Measurements from ENCODE around the gene PGAP3.

PGAP3 gene

DNA sequence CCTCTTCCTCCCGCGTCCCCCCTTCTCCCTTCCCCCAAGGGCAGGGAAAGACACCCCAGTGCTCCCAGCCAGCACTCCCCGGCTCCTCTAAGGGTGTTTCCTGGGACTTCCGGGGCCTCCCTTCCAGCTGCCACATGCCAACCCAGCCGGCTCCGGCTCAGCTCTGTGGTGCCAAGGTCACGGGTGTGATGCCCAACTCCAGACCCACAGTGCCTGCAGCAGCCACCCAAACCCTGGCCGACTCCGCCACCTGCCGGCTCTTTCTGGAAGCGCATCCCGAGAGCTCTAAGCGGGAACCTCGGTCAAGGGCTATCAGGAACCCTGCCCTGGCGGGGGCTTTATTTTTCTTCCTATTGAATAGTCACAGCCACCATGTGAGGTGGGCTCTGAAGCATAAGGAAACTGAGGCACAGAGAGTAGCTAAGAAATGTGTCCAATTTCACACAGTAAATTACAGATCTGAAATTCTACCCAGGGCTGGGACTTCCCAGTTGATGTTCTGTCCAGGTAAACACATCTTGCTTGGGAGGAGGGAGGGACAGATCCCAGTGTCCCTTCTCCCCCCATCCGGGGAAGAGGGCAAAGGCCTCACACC lies 64.4 kb downstream of the PGAP3 start (continued):
- TF ChIP-seq ZNF394 (tag by site-specific recombination; IDR thresholded peaks at IDR 0.05; ENCODE audit: borderline replicate concordance) (no peak), ZNF138 (tag by site-specific recombination; IDR thresholded peaks at IDR 0.05; ENCODE audit: borderline replicate concordance) (no peak), ZNF391 (tag by site-specific recombination; IDR thresholded peaks at IDR 0.05; ENCODE audit: borderline replicate concordance, low read depth) (no peak)
- TF ChIP-seq, protein P1, sequence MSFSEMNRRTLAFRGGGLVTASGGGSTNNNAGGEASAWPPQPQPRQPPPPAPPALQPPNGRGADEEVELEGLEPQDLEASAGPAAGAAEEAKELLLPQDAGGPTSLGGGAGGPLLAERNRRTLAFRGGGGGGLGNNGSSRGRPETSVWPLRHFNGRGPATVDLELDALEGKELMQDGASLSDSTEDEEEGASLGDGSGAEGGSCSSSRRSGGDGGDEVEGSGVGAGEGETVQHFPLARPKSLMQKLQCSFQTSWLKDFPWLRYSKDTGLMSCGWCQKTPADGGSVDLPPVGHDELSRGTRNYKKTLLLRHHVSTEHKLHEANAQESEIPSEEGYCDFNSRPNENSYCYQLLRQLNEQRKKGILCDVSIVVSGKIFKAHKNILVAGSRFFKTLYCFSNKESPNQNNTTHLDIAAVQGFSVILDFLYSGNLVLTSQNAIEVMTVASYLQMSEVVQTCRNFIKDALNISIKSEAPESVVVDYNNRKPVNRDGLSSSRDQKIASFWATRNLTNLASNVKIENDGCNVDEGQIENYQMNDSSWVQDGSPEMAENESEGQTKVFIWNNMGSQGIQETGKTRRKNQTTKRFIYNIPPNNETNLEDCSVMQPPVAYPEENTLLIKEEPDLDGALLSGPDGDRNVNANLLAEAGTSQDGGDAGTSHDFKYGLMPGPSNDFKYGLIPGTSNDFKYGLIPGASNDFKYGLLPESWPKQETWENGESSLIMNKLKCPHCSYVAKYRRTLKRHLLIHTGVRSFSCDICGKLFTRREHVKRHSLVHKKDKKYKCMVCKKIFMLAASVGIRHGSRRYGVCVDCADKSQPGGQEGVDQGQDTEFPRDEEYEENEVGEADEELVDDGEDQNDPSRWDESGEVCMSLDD (tag by site-specific recombination; IDR thresholded peaks at IDR 0.05) = no peak
- TF ChIP-seq, protein P2, sequence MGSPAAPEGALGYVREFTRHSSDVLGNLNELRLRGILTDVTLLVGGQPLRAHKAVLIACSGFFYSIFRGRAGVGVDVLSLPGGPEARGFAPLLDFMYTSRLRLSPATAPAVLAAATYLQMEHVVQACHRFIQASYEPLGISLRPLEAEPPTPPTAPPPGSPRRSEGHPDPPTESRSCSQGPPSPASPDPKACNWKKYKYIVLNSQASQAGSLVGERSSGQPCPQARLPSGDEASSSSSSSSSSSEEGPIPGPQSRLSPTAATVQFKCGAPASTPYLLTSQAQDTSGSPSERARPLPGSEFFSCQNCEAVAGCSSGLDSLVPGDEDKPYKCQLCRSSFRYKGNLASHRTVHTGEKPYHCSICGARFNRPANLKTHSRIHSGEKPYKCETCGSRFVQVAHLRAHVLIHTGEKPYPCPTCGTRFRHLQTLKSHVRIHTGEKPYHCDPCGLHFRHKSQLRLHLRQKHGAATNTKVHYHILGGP (tag by site-specific recombination; IDR thresholded peaks at IDR 0.05) = no peak

DNA sequence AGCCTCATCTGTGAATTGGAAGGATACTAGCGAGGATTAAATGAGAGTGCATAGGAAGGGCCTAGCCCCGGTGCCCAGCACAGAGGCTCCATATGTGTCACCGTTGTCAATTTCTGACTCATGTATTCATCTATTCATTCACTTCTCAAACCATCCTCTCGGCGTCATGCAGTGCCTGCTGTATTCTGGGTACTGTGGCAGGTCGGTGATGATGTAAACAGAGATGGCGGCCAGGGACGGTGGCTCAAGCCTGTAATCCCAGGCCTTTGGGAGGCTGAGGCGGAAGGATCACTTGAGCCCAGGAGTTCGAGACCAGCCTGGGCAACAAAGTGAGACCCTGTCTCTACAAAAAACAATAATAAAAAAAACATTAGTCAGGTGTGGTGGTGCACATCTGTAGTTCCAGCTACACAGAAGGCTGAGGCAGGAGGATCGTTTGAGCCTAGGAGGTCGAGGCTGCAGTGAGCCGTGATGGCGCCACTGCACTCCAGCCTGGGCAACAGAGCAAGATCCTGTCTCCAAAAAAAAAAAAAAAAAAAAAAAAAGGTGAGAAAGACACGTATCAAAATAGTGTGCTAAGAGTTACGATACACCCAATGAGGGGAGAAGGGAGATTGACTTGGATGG lies 65.4 kb downstream of the PGAP3 start:
- no peak overlapping the region for H3K4me3 ChIP-seq (ENCODE audit: low read depth, low read length)
- ChIA-PET POLR2A (interaction anchor here (1.3 kb wide), 1 partner anchor 11 kb away, joined by 7 read pairs; no protein-coding TSS in a partner anchor), CTCF (interaction anchor here (0.5 to 11.8 kb wide), 65 partner anchors 11 to 818 kb away, joined by 3 to 475 read pairs (median 6); partner anchors contain the start of genes ERBB2, MIEN1, NEUROD2 and PNMT)
- H3K27ac ChIP-seq (ENCODE audit: extremely low read depth, low read depth, low read length) = no peak overlapping the region
- H3K4me1 ChIP-seq (ENCODE audit: control insufficient read depth, insufficient read depth, low read length) = peaks cover 4% of the 10 kb centered on the region
- TF ChIP-seq SETDB1 (IDR thresholded peaks at IDR 0.05; ENCODE audit: insufficient read length, low read length) = peak; percentile 10
- TF ChIP-seq ZNF366 (tag by site-specific recombination; conservative IDR thresholded peaks at IDR 0.05) = 0 out of 2 replicates have a peak, but pooled peaks have one; percentile 33
- no peak for TF ChIP-seq ZNF324 (tag by site-specific recombination; IDR thresholded peaks at IDR 0.05)
- no peak for TF ChIP-seq ZNF558 (tag by site-specific recombination; IDR thresholded peaks at IDR 0.05)
- no peak for TF ChIP-seq ZNF341 (tag by site-specific recombination; IDR thresholded peaks at IDR 0.05; ENCODE audit: low read depth)
- TF ChIP-seq MZF1 (tag by site-specific recombination; IDR thresholded peaks at IDR 0.05; ENCODE audit: borderline replicate concordance) = no peak
- TF ChIP-seq INSM2 (tag by site-specific recombination; IDR thresholded peaks at IDR 0.05) = no peak
- TF ChIP-seq HOXA7 (CRISPR knock-in tag; IDR thresholded peaks at IDR 0.05; ENCODE audit: borderline replicate concordance) = no peak
- no peak for TF ChIP-seq ZNF473 (tag by site-specific recombination; IDR thresholded peaks at IDR 0.05)
- TF ChIP-seq ZXDB (tag by site-specific recombination; IDR thresholded peaks at IDR 0.05) = no peak
- TF ChIP-seq HOXD13 (CRISPR knock-in tag; IDR thresholded peaks at IDR 0.05; ENCODE audit: borderline replicate concordance) = no peak
- TF ChIP-seq, protein P3, sequence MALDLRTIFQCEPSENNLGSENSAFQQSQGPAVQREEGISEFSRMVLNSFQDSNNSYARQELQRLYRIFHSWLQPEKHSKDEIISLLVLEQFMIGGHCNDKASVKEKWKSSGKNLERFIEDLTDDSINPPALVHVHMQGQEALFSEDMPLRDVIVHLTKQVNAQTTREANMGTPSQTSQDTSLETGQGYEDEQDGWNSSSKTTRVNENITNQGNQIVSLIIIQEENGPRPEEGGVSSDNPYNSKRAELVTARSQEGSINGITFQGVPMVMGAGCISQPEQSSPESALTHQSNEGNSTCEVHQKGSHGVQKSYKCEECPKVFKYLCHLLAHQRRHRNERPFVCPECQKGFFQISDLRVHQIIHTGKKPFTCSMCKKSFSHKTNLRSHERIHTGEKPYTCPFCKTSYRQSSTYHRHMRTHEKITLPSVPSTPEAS (tag by site-specific recombination; IDR thresholded peaks at IDR 0.05) = no peak
- no peak for TF ChIP-seq ZSCAN18 (tag by site-specific recombination; IDR thresholded peaks at IDR 0.05)
- TF ChIP-seq ZNF121 (tag by site-specific recombination; IDR thresholded peaks at IDR 0.05) = peak; percentile 89
- TF ChIP-seq OSR2 (tag by site-specific recombination; IDR thresholded peaks at IDR 0.05) = no peak
- TF ChIP-seq SP7 (tag by site-specific recombination; IDR thresholded peaks at IDR 0.05) = no peak
- no peaks in the 10 kb centered on the region for H3K36me3 ChIP-seq (ENCODE audit: control insufficient read depth in 2 of 2, insufficient read depth in 1 of 2, low read length in 2 of 2)
- H3K9me3 ChIP-seq (ENCODE audit: control insufficient read depth, insufficient read depth, low read depth, low read length) = no peaks in the 10 kb centered on the region

Measured in HEK293 (cell line).